Measurements from ENCODE around the gene UFSP1.

UFSP1 gene

GRCh38 chr7:100895956-100896731, 6.6 kb upstream of the UFSP1 start:
- Histone ChIP-seq H3K27me3 (ENCODE audit: control insufficient read depth in 1 of 2, insufficient read depth in 2 of 2, low read length in 2 of 2) (peaks cover 8 to 11% of the 10 kb centered on the region in 2 donors), H3K4me3 (ENCODE audit: low read depth in 1 of 2, low read length in 2 of 2) (peak overlapping the region; percentile 48 to 60), H3K36me3 (ENCODE audit: control insufficient read depth in 1 of 2, insufficient read depth in 2 of 2, low read length in 2 of 2) (no peaks in the 10 kb centered on the region), H3K27ac (ENCODE audit: low read depth, low read length) (peak overlapping the region; percentile 47), H3K9me3 (ENCODE audit: control insufficient read depth in 1 of 2, low read length in 2 of 2) (no peaks in the 10 kb centered on the region), H3K9ac (ENCODE audit: low read depth in 1 of 2, low read length in 2 of 2) (peak overlapping the region; percentile 58 to 64), H3K4me1 (ENCODE audit: control insufficient read depth in 1 of 2, insufficient read depth in 2 of 2, low read length in 2 of 2) (peaks cover 14 to 29% of the 10 kb centered on the region in 2 donors)

- H3K9ac ChIP-seq (ENCODE audit: low read depth in 1 of 2, low read length in 2 of 2), result peak within 1 kb of the TSS; percentile 58 to 64
- peak within 1 kb of the TSS; percentile 52 to 60 for H3K4me3 ChIP-seq (ENCODE audit: low read depth in 1 of 2, low read length in 2 of 2)
- peaks cover 11 to 29% of the 10 kb centered on the region in 2 donors for H3K4me1 ChIP-seq (ENCODE audit: control insufficient read depth in 1 of 2, insufficient read depth in 2 of 2, low read length in 2 of 2)
- H3K27me3 ChIP-seq (ENCODE audit: control insufficient read depth in 1 of 2, insufficient read depth in 2 of 2, low read length in 2 of 2), result peaks cover 8 to 11% of the 10 kb centered on the region in 2 donors
- H3K27ac ChIP-seq (ENCODE audit: low read depth, low read length), result peak within 1 kb of the TSS; percentile 47
- H3K9me3 ChIP-seq (ENCODE audit: control insufficient read depth in 1 of 2, low read length in 2 of 2), result no peaks in the 10 kb centered on the region
- H3K36me3 ChIP-seq (ENCODE audit: control insufficient read depth in 1 of 2, insufficient read depth in 2 of 2, low read length in 2 of 2), result no peaks in the 10 kb centered on the region
These were observed 6.1 kb upstream of the UFSP1 start, which contains the start of gene ACHE for GRCh38 chr7:100895701-100895955. Gene ACHE (minus strand): TSS chr7:100895888. CDS start chr7:100894232, 1,656 bp downstream.

GRCh38 chr7:100894860-100895700, 5.6 kb upstream of the UFSP1 start:
- H3K4me3 ChIP-seq (ENCODE audit: low read depth in 1 of 2, low read length in 2 of 2), result peak overlapping the region; percentile 45 to 52
- H3K9me3 ChIP-seq (ENCODE audit: control insufficient read depth in 1 of 2, low read length in 2 of 2), result no peaks in the 10 kb centered on the region
- H3K27me3 ChIP-seq (ENCODE audit: control insufficient read depth in 1 of 2, insufficient read depth in 2 of 2, low read length in 2 of 2), result peaks cover 8 to 11% of the 10 kb centered on the region in 2 donors
- H3K9ac ChIP-seq (ENCODE audit: low read depth in 1 of 2, low read length in 2 of 2), result peak overlapping the region in 1 of 2 donors; percentile 43
- H3K4me1 ChIP-seq (ENCODE audit: control insufficient read depth in 1 of 2, insufficient read depth in 2 of 2, low read length in 2 of 2), result peaks cover 15 to 31% of the 10 kb centered on the region in 2 donors
- H3K27ac ChIP-seq (ENCODE audit: low read depth, low read length), result no peak overlapping the region
- no peaks in the 10 kb centered on the region for H3K36me3 ChIP-seq (ENCODE audit: control insufficient read depth in 1 of 2, insufficient read depth in 2 of 2, low read length in 2 of 2)

GRCh38 chr7:100893910-100894721, 4.6 kb upstream of the UFSP1 start:
- peaks cover 8 to 11% of the 10 kb centered on the region in 2 donors for H3K27me3 ChIP-seq (ENCODE audit: control insufficient read depth in 1 of 2, insufficient read depth in 2 of 2, low read length in 2 of 2)
- H3K4me3 ChIP-seq (ENCODE audit: low read depth in 1 of 2, low read length in 2 of 2), result peak overlapping the region in 1 of 2 donors; percentile 45
- H3K9ac ChIP-seq (ENCODE audit: low read depth in 1 of 2, low read length in 2 of 2), result no peak overlapping the region
- H3K4me1 ChIP-seq (ENCODE audit: control insufficient read depth in 1 of 2, insufficient read depth in 2 of 2, low read length in 2 of 2), result peaks cover 15 to 31% of the 10 kb centered on the region in 2 donors
- H3K36me3 ChIP-seq (ENCODE audit: control insufficient read depth in 1 of 2, insufficient read depth in 2 of 2, low read length in 2 of 2), result no peaks in the 10 kb centered on the region
- no peaks in the 10 kb centered on the region for H3K9me3 ChIP-seq (ENCODE audit: control insufficient read depth in 1 of 2, low read length in 2 of 2)
- no peak overlapping the region for H3K27ac ChIP-seq (ENCODE audit: low read depth, low read length)

- Histone ChIP-seq H3K9ac (ENCODE audit: low read depth in 1 of 2, low read length in 2 of 2) (no peak overlapping the region), H3K27me3 (ENCODE audit: control insufficient read depth in 1 of 2, insufficient read depth in 2 of 2, low read length in 2 of 2) (peaks cover 8 to 11% of the 10 kb centered on the region in 2 donors), H3K9me3 (ENCODE audit: control insufficient read depth in 1 of 2, low read length in 2 of 2) (no peaks in the 10 kb centered on the region), H3K4me1 (ENCODE audit: control insufficient read depth in 1 of 2, insufficient read depth in 2 of 2, low read length in 2 of 2) (peaks cover 21 to 37% of the 10 kb centered on the region in 2 donors), H3K4me3 (ENCODE audit: low read depth in 1 of 2, low read length in 2 of 2) (no peak overlapping the region), H3K27ac (ENCODE audit: low read depth, low read length) (no peak overlapping the region), H3K36me3 (ENCODE audit: control insufficient read depth in 1 of 2, insufficient read depth in 2 of 2, low read length in 2 of 2) (peaks cover 0 to 4% of the 10 kb centered on the region in 2 donors)
These were observed 3.9 kb upstream of the UFSP1 start for GRCh38 chr7:100893318-100893895.

- Histone ChIP-seq H3K27me3 (ENCODE audit: control insufficient read depth in 1 of 2, insufficient read depth in 2 of 2, low read length in 2 of 2) (peaks cover 8 to 11% of the 10 kb centered on the region in 2 donors), H3K9me3 (ENCODE audit: control insufficient read depth in 1 of 2, low read length in 2 of 2) (no peaks in the 10 kb centered on the region), H3K4me1 (ENCODE audit: control insufficient read depth in 1 of 2, insufficient read depth in 2 of 2, low read length in 2 of 2) (peaks cover 29 to 45% of the 10 kb centered on the region in 2 donors), H3K27ac (ENCODE audit: low read depth, low read length) (no peak overlapping the region), H3K36me3 (ENCODE audit: control insufficient read depth in 1 of 2, insufficient read depth in 2 of 2, low read length in 2 of 2) (peaks cover 6 to 7% of the 10 kb centered on the region in 2 donors), H3K9ac (ENCODE audit: low read depth in 1 of 2, low read length in 2 of 2) (no peak overlapping the region), H3K4me3 (ENCODE audit: low read depth in 1 of 2, low read length in 2 of 2) (no peak overlapping the region)
These were observed 3.1 kb upstream of the UFSP1 start for GRCh38 chr7:100892364-100893317.

- Histone ChIP-seq H3K4me3 (ENCODE audit: low read depth in 1 of 2, low read length in 2 of 2) (no peak overlapping the region), H3K4me1 (ENCODE audit: control insufficient read depth in 1 of 2, insufficient read depth in 2 of 2, low read length in 2 of 2) (peaks cover 33 to 51% of the 10 kb centered on the region in 2 donors), H3K9ac (ENCODE audit: low read depth in 1 of 2, low read length in 2 of 2) (peak overlapping the region in 1 of 2 donors; percentile 56)
These were observed 2.2 kb upstream of the UFSP1 start for GRCh38 chr7:100891568-100892247.

GRCh38 chr7:100890653-100891567, 1.4 kb upstream of the UFSP1 start:
- no peaks in the 10 kb centered on the region for H3K9me3 ChIP-seq (ENCODE audit: control insufficient read depth in 1 of 2, low read length in 2 of 2)
- H3K9ac ChIP-seq (ENCODE audit: low read depth in 1 of 2, low read length in 2 of 2), result peak overlapping the region in 1 of 2 donors; percentile 56
- H3K27ac ChIP-seq (ENCODE audit: low read depth, low read length), result peak overlapping the region; percentile 82
- peaks cover under 1 to 4% of the 10 kb centered on the region in 2 donors for H3K27me3 ChIP-seq (ENCODE audit: control insufficient read depth in 1 of 2, insufficient read depth in 2 of 2, low read length in 2 of 2)
- peaks cover 27 to 44% of the 10 kb centered on the region in 2 donors for H3K4me1 ChIP-seq (ENCODE audit: control insufficient read depth in 1 of 2, insufficient read depth in 2 of 2, low read length in 2 of 2)
- peaks cover 16 to 24% of the 10 kb centered on the region in 2 donors for H3K36me3 ChIP-seq (ENCODE audit: control insufficient read depth in 1 of 2, insufficient read depth in 2 of 2, low read length in 2 of 2)
- peak overlapping the region; percentile 63 to 77 for H3K4me3 ChIP-seq (ENCODE audit: low read depth in 1 of 2, low read length in 2 of 2)

More at GRCh38 chr7:100891568-100892247, 2.2 kb upstream of the UFSP1 start:
- Histone ChIP-seq H3K27ac (ENCODE audit: low read depth, low read length) (no peak overlapping the region), H3K27me3 (ENCODE audit: control insufficient read depth in 1 of 2, insufficient read depth in 2 of 2, low read length in 2 of 2) (peaks cover 8 to 11% of the 10 kb centered on the region in 2 donors), H3K36me3 (ENCODE audit: control insufficient read depth in 1 of 2, insufficient read depth in 2 of 2, low read length in 2 of 2) (peaks cover 8 to 16% of the 10 kb centered on the region in 2 donors), H3K9me3 (ENCODE audit: control insufficient read depth in 1 of 2, low read length in 2 of 2) (no peaks in the 10 kb centered on the region)

All from duodenal mucosa (tissue), 2 donors.